Colonic mucosa (tissue), 4 donors: ENCODE measurements around the gene FGFR3. TPM values are rescaled to one million over a fixed set of nuclear protein-coding genes. Genes with fewer than 3 reads are reported as not detected.

Source experiments
- DNase-seq: peaks from one replicate; pipeline ENCODE4 v3.0.0-alpha.2; 2020
- H3K27ac ChIP-seq: fragments of 200-600 bp; one replicate; pipeline ENCODE4 v1.8.0; 2021
- H3K27me3 ChIP-seq: fragments of 200-600 bp; one replicate; pipeline ENCODE4 v1.8.0; 2021
- H3K36me3 ChIP-seq: fragments of 200-600 bp; one replicate; pipeline ENCODE4 v1.8.0; 2021
- H3K4me1 ChIP-seq: fragments of 200-600 bp; one replicate; pipeline ENCODE4 v1.8.0; 2021; ENCODE audit warnings: mild to moderate bottlenecking
- H3K4me3 ChIP-seq: fragments of 200-600 bp; one replicate; pipeline ENCODE4 v1.8.0; 2021
- H3K9ac ChIP-seq, 2 donors: one replicate each; pipeline ENCODE4 v1.7.0; 2013; ENCODE audit warnings: control low read depth in 2 of 2, low read depth in 2 of 2, low read length in 2 of 2
- H3K9me3 ChIP-seq: fragments of 200-600 bp; one replicate; pipeline ENCODE4 v1.8.0; 2021
- CTCF ChIP-seq: fragments of 200-600 bp; IDR thresholded peaks from one replicate; pipeline ENCODE4 v1.8.0; 2022; ENCODE audit warnings: antibody characterized with exemption, mild to moderate bottlenecking
- intact Hi-C: fragments of 100-400 bp; cut with DNase I; formaldehyde crosslinking; loops from one replicate; pipeline ENCODE4 v1.14.1; 2022
- total RNA-seq, 2 donors: library from RNA; stranded (reverse); fragmentation: NEBNext Ultra II Directional in 1 of 2; extraction: Animal tissue kit (Norgen Biotek cat#: 25700) in 1 of 2; gene quantifications; one replicate each; pipeline ENCODE4 v1.2.1, GENCODE V29; 2021
- donor health status: healthy.
- donor health status: DM: no; HTN: no; CAD: no.
- donor health status: DM: no; HTN: no; CAD: no.

The FGFR3 gene
- total RNA-seq, 2 donors from 2014 or later = 32.3 to 52.9 TPM

- Histone ChIP-seq H3K9me3 (no peaks in the 10 kb centered on the region), H3K9ac (no peak overlapping the region), H3K27me3 (no peaks in the 10 kb centered on the region), H3K36me3 (no peaks in the 10 kb centered on the region), H3K4me1 (peaks cover 13% of the 10 kb centered on the region), H3K4me3 (no peak overlapping the region), H3K27ac (no peak overlapping the region)
- no peak for TF ChIP-seq CTCF
- no peak for DNase-seq
- intact Hi-C loops = loop anchor here (10.0 kb wide), 1 partner anchor 439 kb away; no protein-coding TSS in a partner anchor
Measured at GRCh38 chr4:1756079-1756478, 37.0 kb upstream of the FGFR3 start.

GRCh38 chr4:1756893-1757779 lies 36.0 kb upstream of the FGFR3 start:
- peaks cover under 1% of the 10 kb centered on the region for H3K27me3 ChIP-seq
- DNase-seq = no peak
- intact Hi-C loops = loop anchor here (10.0 kb wide), 1 partner anchor 438 kb away; no protein-coding TSS in a partner anchor
- H3K36me3 ChIP-seq = no peaks in the 10 kb centered on the region
- peaks cover 7% of the 10 kb centered on the region for H3K4me1 ChIP-seq
- H3K9me3 ChIP-seq = no peaks in the 10 kb centered on the region
- H3K27ac ChIP-seq = no peak overlapping the region
- H3K9ac ChIP-seq = no peak overlapping the region
- H3K4me3 ChIP-seq = no peak overlapping the region
- TF ChIP-seq CTCF = no peak

- peaks cover 8% of the 10 kb centered on the region for H3K27me3 ChIP-seq
- no peak for TF ChIP-seq CTCF
- peaks cover under 1% of the 10 kb centered on the region for H3K4me1 ChIP-seq
- no peak overlapping the region for H3K9ac ChIP-seq
- intact Hi-C loops = loop anchor here (10.0 kb wide), 1 partner anchor 437 kb away; no protein-coding TSS in a partner anchor
- H3K9me3 ChIP-seq = no peaks in the 10 kb centered on the region
- no peak overlapping the region for H3K4me3 ChIP-seq
- no peak for DNase-seq
- no peaks in the 10 kb centered on the region for H3K36me3 ChIP-seq
- H3K27ac ChIP-seq = no peak overlapping the region
Measured at GRCh38 chr4:1757836-1758235, 35.3 kb upstream of the FGFR3 start.

- peaks cover under 1% of the 10 kb centered on the region for H3K4me1 ChIP-seq
- no peak overlapping the region for H3K4me3 ChIP-seq
- H3K27me3 ChIP-seq = peaks cover 12% of the 10 kb centered on the region
- H3K9me3 ChIP-seq = no peaks in the 10 kb centered on the region
- no peak overlapping the region for H3K9ac ChIP-seq
- intact Hi-C loops = loop anchor here (10.0 kb wide), 1 partner anchor 436 kb away; no protein-coding TSS in a partner anchor
- no peak for TF ChIP-seq CTCF
- no peaks in the 10 kb centered on the region for H3K36me3 ChIP-seq
- DNase-seq = no peak
- no peak overlapping the region for H3K27ac ChIP-seq
Measured at GRCh38 chr4:1758306-1759121, 34.6 kb upstream of the FGFR3 start.

GRCh38 chr4:1759170-1759817 lies 33.8 kb upstream of the FGFR3 start:
- Histone ChIP-seq H3K4me3 (no peak overlapping the region), H3K4me1 (peaks cover 4% of the 10 kb centered on the region), H3K36me3 (no peaks in the 10 kb centered on the region), H3K9ac (no peak overlapping the region), H3K9me3 (no peaks in the 10 kb centered on the region), H3K27ac (no peak overlapping the region), H3K27me3 (peaks cover 20% of the 10 kb centered on the region)
- TF ChIP-seq CTCF = no peak
- intact Hi-C loops = loop anchor here (10.0 kb wide), 1 partner anchor 436 kb away; no protein-coding TSS in a partner anchor
- DNase-seq = no peak
